ENCODE data around the gene EPHX1.

Gene EPHX1

GRCh38 chr1:225861834-225862580 lies 52.1 kb downstream of the EPHX1 start:
- no peak for DNase-seq (ENCODE audit: low spot score)

DNA sequence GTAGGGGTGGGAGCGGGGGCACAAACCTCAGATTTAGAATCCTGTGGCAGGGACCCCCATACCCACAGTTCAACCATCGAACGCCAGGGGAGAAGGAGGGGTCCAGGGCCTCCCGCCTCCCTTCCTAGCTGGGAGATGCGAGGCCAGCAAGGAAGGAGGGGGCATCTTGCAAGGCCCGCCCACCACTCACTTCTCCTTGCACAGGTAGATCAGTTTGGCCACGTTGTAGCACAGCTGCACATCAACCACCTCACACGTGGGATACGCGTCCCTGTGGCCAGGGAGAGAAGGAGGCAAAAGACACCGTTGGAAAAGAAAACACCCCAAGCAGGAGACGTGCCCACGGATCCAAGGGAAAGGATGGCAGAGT lies 52.6 kb downstream of the EPHX1 start:
- no peak for DNase-seq (ENCODE audit: low spot score)

- no peak for DNase-seq (ENCODE audit: low spot score)
Measured at GRCh38 chr1:225863167-225863566, 53.2 kb downstream of the EPHX1 start.

DNA sequence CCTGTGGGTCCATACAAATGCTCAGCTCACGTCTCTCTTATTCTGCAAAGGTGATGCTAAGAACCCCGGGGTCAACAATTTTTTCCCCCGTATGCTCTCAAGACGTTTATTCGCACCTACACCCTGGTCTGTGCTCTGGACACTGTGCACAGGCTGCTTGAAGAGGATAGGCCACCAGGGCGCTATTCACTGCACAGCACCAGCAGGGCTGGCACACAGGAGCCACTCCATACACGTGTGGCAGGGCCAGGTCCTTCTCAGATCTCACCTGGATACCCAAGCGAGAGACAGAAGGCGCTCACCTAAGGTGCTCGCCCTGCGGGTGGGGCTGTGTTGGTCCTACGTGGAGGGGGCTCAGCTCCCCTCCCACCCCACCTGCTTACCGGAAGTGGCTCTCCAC lies 55.6 kb downstream of the EPHX1 start:
- DNase-seq (ENCODE audit: low spot score), result no peak

- DNase-seq (ENCODE audit: low spot score), result no peak
Measured at GRCh38 chr1:225866061-225866837, 56.3 kb downstream of the EPHX1 start.

- DNase-seq (ENCODE audit: low spot score), result no peak
Measured at GRCh38 chr1:225866981-225867380, 57.1 kb downstream of the EPHX1 start.

- no peak for DNase-seq (ENCODE audit: low spot score)
Measured at GRCh38 chr1:225868631-225869330, 58.9 kb downstream of the EPHX1 start.

DNA sequence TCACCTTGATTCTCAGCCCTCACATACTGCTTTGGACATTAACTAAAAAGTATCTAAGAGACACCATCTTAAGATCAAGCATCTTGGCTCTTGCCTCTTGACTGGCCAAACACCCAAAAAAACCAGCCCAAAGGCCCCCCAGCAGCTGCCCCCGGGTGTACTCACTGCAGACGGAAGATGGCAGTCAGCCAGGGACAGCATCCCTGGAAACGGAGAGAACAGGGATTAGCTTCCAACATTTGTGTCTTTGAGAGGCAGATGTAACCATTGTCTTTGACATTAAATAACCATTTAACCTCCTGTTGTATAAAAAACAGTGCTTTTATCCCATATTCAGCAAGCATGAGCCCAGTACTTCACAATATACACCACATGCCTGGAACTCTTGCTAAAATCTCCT lies 61.0 kb downstream of the EPHX1 start:
- no peak for DNase-seq (ENCODE audit: low spot score)

DNA sequence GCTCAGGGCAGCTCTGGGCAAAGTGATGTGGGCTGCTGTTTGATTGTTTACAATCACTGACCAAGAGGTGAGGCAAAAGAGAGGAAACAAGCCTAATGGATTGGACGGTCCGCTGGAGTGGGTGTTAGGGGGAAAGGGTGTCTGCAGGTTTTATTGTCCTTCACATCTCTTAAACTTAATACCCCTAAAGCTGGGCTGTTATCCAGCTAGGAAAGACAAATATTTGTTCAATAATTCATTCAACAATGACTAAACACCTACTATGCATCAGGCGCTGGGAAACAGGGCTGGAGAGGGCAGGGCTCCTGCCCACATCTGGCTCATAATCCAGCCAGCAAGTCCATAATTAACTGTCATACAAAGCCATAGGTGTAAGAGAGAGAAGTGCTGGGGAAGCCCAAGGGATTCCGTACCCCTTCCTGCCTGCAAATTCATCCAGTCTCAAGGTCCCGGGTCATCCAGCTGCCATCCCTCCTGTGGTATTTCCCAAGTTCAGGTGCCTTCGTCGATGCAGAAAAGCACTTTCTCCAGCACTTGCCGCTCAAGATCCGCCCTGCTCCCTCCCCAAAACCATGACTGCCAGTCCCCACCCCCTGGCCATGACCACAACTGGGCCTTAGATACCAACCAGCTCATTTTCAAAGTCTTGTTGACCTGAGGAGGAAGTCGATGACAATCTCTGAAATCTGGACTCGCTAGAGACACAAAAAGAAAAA lies 61.6 kb downstream of the EPHX1 start:
- no peak for DNase-seq (ENCODE audit: low spot score)

DNA sequence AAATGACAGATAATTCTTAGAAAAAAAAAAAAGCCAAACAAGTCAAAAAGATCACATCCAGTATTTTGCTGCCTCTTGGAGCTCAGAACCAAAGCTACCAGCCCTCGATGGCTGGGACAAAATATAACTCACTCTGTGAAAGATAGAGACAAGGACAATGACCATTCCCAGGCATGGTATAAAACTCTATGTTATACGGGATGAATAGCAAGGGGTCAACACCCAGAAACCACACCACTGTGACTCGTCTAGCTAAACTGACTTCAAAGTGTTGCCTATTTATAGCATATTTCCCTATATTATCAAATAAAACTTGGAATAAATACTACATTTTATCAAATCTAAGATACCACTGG lies 62.1 kb downstream of the EPHX1 start:
- no peak for DNase-seq (ENCODE audit: low spot score)

DNA sequence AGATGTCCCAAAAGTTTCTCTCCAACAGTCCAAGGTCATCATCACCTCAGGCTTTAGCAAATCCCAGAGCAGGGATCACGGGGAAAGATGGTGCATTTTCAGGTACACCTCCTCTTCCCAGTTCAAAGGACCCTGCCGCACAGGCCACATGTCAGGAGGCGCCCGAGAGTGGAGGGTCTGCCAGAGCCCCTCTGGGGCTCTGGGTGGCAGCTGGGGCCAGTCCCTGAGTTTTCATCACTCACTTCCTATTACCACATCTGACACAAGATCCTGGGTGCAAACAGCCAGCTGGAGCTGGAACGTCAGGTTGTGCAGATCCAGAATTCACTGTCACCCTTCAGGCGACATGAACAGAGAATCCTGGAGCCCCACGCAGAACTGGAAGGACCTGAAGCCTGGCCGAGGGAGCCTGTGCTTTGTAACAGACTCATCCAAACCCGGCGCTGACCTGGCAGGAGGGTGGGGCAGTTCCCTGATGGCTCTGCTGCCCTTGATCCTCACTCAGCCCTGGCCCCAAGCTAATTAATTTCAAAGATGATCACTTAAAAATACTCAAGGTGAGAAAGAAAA lies 63.4 kb downstream of the EPHX1 start:
- DNase-seq (ENCODE audit: low spot score), result no peak

- no peak for DNase-seq (ENCODE audit: low spot score)
Measured at GRCh38 chr1:225874431-225874830, 64.5 kb downstream of the EPHX1 start.

DNA sequence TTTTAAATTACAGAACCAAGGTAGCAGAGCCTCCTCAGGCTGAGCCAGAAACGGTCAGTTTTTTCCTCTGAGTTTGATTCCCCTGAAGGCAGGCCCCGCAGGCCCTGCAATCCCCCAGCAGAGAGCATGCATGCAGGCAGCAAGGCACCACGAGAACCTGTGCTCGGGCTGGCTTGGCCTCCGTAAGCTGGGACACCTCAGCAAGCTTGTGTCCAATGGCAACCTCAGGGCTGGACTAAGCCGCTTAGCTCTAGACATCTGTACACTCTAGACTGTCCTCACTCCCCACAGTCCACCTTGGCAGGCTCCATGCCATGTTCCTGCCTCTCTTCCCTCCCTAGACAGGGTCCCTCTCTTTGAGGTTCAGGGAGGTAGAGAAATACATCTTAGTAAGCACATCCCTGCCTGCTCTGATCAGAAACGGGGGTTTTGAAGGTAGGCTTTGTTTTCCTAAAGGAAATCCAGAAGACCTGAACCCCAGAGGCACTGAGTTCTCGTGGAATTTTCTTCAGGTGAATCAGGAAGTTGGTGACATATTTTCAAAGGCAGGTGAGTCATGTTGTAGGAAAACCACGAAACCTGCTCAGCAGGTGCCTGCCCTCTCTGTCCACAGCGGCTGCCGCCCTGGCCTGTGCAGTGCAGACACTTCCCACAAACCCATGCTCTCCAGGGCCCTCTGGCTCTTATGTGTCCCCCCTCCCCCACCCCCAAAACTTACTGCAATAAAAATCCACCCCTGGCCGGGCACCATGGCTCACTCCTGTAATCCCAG lies 65.3 kb downstream of the EPHX1 start:
- no peak for DNase-seq (ENCODE audit: low spot score)

DNA sequence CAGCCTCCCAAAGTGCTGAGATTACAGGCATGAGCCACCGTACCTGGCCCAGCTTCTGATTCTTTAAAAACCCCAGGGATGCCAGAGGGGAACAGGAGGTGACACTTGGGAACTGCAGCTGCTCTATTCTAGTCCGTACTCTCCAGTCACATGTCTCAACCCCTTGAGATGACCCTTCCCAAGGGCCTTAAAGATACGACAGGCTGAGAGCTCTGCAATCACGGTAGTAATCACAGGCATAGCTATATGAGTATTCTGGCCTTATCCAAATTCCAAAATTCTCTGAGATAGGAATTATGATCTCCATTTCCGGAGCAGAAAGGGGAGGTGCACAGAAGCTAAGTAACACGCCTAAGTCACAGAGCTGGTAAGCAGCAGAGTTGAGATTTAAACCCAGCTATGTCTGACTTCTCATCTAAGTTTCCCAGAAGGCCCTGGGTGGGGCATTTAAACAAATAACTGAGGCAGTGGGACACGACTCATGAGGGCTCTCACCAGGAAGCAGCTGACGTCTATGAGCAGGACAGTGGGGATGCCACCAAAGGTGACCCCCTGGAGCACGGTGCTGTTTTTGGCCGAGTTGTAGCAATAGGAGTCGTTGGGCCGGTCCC lies 67.1 kb downstream of the EPHX1 start:
- no peak for DNase-seq (ENCODE audit: low spot score)

- peak; percentile 73 for DNase-seq (ENCODE audit: low spot score)
Measured at GRCh38 chr1:225877580-225877979, 67.7 kb downstream of the EPHX1 start.

DNA sequence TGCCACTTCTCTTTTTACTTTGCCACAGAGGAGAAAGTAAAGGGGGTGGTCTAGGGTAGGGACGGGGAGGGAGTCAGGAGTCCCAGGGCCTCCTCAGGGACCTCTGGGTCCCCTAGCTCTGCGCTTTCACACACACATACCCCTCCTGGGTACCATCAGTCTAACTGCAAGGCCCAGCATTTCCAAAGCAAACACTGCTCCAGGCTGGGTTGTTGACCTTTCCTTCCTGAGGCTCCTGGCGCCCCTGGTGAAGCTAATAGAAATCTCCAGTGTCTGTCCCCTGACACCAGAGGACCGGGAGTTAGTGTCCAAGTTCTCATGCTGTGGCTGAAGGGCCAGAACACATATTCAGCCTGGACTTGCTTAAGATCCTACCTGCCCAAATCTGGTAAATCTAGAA lies 68.4 kb downstream of the EPHX1 start:
- no peak for DNase-seq (ENCODE audit: low spot score)

- no peak for DNase-seq (ENCODE audit: low spot score)
Measured at GRCh38 chr1:225879521-225880221, 69.7 kb downstream of the EPHX1 start.

DNA sequence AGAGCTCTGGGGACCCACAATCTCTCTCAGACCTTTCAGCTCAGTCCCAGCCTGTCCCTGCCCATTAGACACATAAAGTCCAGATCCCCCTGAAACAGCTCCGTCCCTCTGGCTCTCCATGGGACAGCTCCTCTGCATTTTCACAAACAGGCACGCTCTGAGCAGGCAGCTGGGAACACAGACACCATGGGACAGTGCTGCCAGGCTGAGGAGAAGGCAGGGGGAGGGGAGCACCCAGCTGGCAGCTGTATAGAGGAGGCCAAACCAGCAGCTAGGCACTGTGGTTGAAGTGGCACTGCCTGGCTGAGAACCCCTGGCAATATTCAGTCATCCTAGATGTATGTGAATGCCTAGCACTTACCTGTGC lies 70.3 kb downstream of the EPHX1 start:
- DNase-seq (ENCODE audit: low spot score), result no peak

DNA sequence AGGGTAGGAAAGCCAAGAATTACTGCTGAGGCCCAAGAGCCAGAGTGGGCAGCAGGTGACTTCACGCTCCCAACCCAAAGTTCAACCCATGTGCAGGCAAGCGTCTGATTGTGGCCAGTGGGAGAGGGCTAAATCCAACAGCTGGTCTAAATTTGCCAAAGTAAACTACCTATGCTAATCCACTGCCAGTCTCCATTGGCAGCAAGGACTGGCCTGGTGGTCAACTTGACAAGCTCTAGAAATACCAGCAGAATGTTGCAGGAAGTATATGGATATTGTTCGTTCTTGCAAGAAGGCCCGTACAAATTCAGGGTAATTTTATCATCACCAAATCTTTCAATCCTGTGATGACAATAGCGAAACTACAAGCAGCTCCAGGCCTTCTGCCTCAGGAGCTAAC lies 70.7 kb downstream of the EPHX1 start:
- DNase-seq (ENCODE audit: low spot score), result no peak

Data from ecto neural progenitor cell (in vitro differentiated cells).